22Rv1 (cell line): ENCODE measurements around the gene CYP4Z1.
A peak's percentile ranks its signal among the peaks of the same experiment; 100 is the strongest.
"Not testable (repeated sequence)": the region's sequence is repeated elsewhere in the genome, so short reads cannot be mapped to it uniquely, and the experiment has no call there.

Experiments used
- H3K27ac ChIP-seq: fragments of 450-650 bp; 2 replicates; pipeline ENCODE4 v1.5.1; 2017
- CTCF ChIP-seq: fragments of 450-650 bp; IDR thresholded peaks from 2 replicates; pipeline ENCODE4 v1.5.1; 2017; ENCODE audit warnings: mild to moderate bottlenecking
- ZFX ChIP-seq: fragments of 450-650 bp; IDR thresholded peaks from 2 replicates; pipeline ENCODE4 v1.6.1; 2017; ENCODE audit warnings: antibody characterized with exemption, borderline replicate concordance

The CYP4Z1 gene

GRCh38 chr1:47143654-47144053, 76.6 kb downstream of the CYP4Z1 start:
- TF ChIP-seq CTCF, result peak; percentile 36
- H3K27ac ChIP-seq, result not testable (repeated sequence)

GRCh38 chr1:47146495-47146894, 79.5 kb downstream of the CYP4Z1 start:
- not testable (repeated sequence) for H3K27ac ChIP-seq

GRCh38 chr1:47147047-47147785, 80.2 kb downstream of the CYP4Z1 start:
- TF ChIP-seq ZFX, result no peak
- no peak for TF ChIP-seq CTCF
- H3K27ac ChIP-seq, result no peak overlapping the region

GRCh38 chr1:47149162-47149561, 82.1 kb downstream of the CYP4Z1 start:
- not testable (repeated sequence) for H3K27ac ChIP-seq

GRCh38 chr1:47156457-47156856, 89.4 kb downstream of the CYP4Z1 start:
- not testable (repeated sequence) for H3K27ac ChIP-seq

GRCh38 chr1:47157957-47158356, 90.9 kb downstream of the CYP4Z1 start:
- not testable (repeated sequence) for H3K27ac ChIP-seq

- H3K27ac ChIP-seq, result no peak overlapping the region
- no peak for TF ChIP-seq ZFX
- TF ChIP-seq CTCF, result no peak
Observed at GRCh38 chr1:47160716-47161115, 93.7 kb downstream of the CYP4Z1 start.

- no peak for TF ChIP-seq CTCF
- no peak for TF ChIP-seq ZFX
- no peak overlapping the region for H3K27ac ChIP-seq
Observed at GRCh38 chr1:47161298-47162040, 94.4 kb downstream of the CYP4Z1 start.

- TF ChIP-seq CTCF (no peak), ZFX (no peak)
- H3K27ac ChIP-seq, result no peak overlapping the region
Observed at GRCh38 chr1:47164552-47164951, 97.5 kb downstream of the CYP4Z1 start.
